H9 (cell line): ENCODE results near the gene DPH3. TPM values are rescaled to one million over a fixed set of nuclear protein-coding genes. Genes with fewer than 3 reads are reported as not detected.

ENCODE experiments used
- DNase-seq: peaks from one replicate; pipeline ENCODE4 v3.0.0-alpha.2; 2017
- H2AFZ ChIP-seq: one replicate; pipeline ENCODE4 v1.6.1; 2013; ENCODE audit warnings: mild to moderate bottlenecking, low read length, control low read depth, moderate library complexity
- H2AK5ac ChIP-seq: 2 replicates; pipeline ENCODE4 v1.6.1; 2013; ENCODE audit warnings: low read length, control low read depth, mixed read lengths; ENCODE audit not compliant: insufficient read length
- H2BK120ac ChIP-seq: one replicate; pipeline ENCODE4 v1.6.1; 2013; ENCODE audit warnings: low read depth, mild to moderate bottlenecking, low read length, control low read depth, inconsistent platforms; ENCODE audit not compliant: poor library complexity, severe bottlenecking
- H2BK12ac ChIP-seq: 2 replicates; pipeline ENCODE4 v1.6.1; 2013; ENCODE audit warnings: low read length, control low read depth, mixed read lengths, low read depth; ENCODE audit not compliant: insufficient read length
- H2BK15ac ChIP-seq: 2 replicates; pipeline ENCODE4 v1.6.1; 2013; ENCODE audit warnings: low read depth, low read length, control low read depth
- H2BK20ac ChIP-seq: one replicate; pipeline ENCODE4 v1.6.1; 2013; ENCODE audit warnings: low read depth, mild to moderate bottlenecking, low read length, control low read depth, inconsistent platforms; ENCODE audit not compliant: poor library complexity, severe bottlenecking
- H2BK5ac ChIP-seq: 2 replicates; pipeline ENCODE4 v1.6.1; 2013; ENCODE audit warnings: low read length, control low read depth, mixed read lengths; ENCODE audit not compliant: insufficient read length
- H3K14ac ChIP-seq: 2 replicates; pipeline ENCODE4 v1.6.1; 2013; ENCODE audit warnings: low read length, control low read depth; ENCODE audit not compliant: insufficient read depth
- H3K18ac ChIP-seq: 2 replicates; pipeline ENCODE4 v1.6.1; 2013; ENCODE audit warnings: low read depth, mild to moderate bottlenecking, mixed read lengths, low read length, control low read depth; ENCODE audit not compliant: insufficient read length
- H3K23ac ChIP-seq: 2 replicates; pipeline ENCODE4 v1.6.1; 2013; ENCODE audit warnings: low read length, control low read depth, mixed read lengths, low read depth; ENCODE audit not compliant: insufficient read length
- H3K23me2 ChIP-seq: 2 replicates; pipeline ENCODE4 v1.6.1; 2013; ENCODE audit warnings: low read depth, mild to moderate bottlenecking, mixed read lengths, low read length, control low read depth; ENCODE audit not compliant: insufficient read length, poor library complexity, severe bottlenecking
- H3K27ac ChIP-seq: 2 replicates; pipeline ENCODE4 v1.5.1; 2013; ENCODE audit warnings: low read length, control low read depth, mixed read lengths, low read depth; ENCODE audit not compliant: insufficient read length
- H3K27me3 ChIP-seq: 2 replicates; pipeline ENCODE4 v1.6.1; 2013; ENCODE audit warnings: low read length, control low read depth, inconsistent platforms; ENCODE audit not compliant: insufficient read depth
- H3K4ac ChIP-seq: 2 replicates; pipeline ENCODE4 v1.6.1; 2013; ENCODE audit warnings: low read depth, mild to moderate bottlenecking, control low read depth, inconsistent platforms, low read length, moderate library complexity
- H3K4me1 ChIP-seq: 2 replicates; pipeline ENCODE4 v1.6.1; 2013; ENCODE audit warnings: low read length, control low read depth, inconsistent platforms; ENCODE audit not compliant: insufficient read depth
- H3K4me2 ChIP-seq: 2 replicates; pipeline ENCODE4 v1.6.1; 2013; ENCODE audit warnings: low read length, control low read depth, mixed read lengths; ENCODE audit not compliant: insufficient read length, insufficient read depth
- H3K56ac ChIP-seq: 2 replicates; pipeline ENCODE4 v1.6.1; 2013; ENCODE audit warnings: low read depth, mild to moderate bottlenecking, mixed read lengths, low read length, control low read depth; ENCODE audit not compliant: insufficient read length
- H3K79me1 ChIP-seq: 2 replicates; pipeline ENCODE4 v1.6.1; 2013; ENCODE audit warnings: low read depth, mild to moderate bottlenecking, moderate library complexity, low read length, control low read depth, inconsistent platforms; ENCODE audit not compliant: insufficient read depth, poor library complexity, severe bottlenecking
- H3K79me2 ChIP-seq: 2 replicates; pipeline ENCODE4 v1.6.1; 2013; ENCODE audit warnings: low read length, control low read depth, inconsistent platforms; ENCODE audit not compliant: insufficient read depth
- H3K9ac ChIP-seq: 2 replicates; pipeline ENCODE4 v1.6.1; 2013; ENCODE audit warnings: low read length, control low read depth, mixed read lengths; ENCODE audit not compliant: insufficient read length; ENCODE audit errors: extremely low read depth
- H3K9me3 ChIP-seq: one replicate; pipeline ENCODE4 v1.6.1; 2013; ENCODE audit warnings: low read depth, low read length, inconsistent platforms; ENCODE audit not compliant: control insufficient read depth
- H3T11ph ChIP-seq: one replicate; pipeline ENCODE4 v1.6.1; 2013; ENCODE audit warnings: mild to moderate bottlenecking, low read length, control low read depth, inconsistent platforms
- H4K20me1 ChIP-seq: one replicate; pipeline ENCODE4 v1.6.1; 2013; ENCODE audit not compliant: control insufficient read depth, insufficient read length, insufficient read depth
- H4K5ac ChIP-seq: 2 replicates; pipeline ENCODE4 v1.6.1; 2013; ENCODE audit warnings: low read depth, mild to moderate bottlenecking, mixed read lengths, low read length, control low read depth; ENCODE audit not compliant: insufficient read length
- H4K8ac ChIP-seq: replicated peaks from 2 replicates; pipeline ENCODE4 v1.6.1; 2013; ENCODE audit warnings: low read length, control low read depth, mixed read lengths, low read depth; ENCODE audit not compliant: insufficient read length
- H4K91ac ChIP-seq: 2 replicates; pipeline ENCODE4 v1.6.1; 2013; ENCODE audit warnings: low read depth, mild to moderate bottlenecking, moderate library complexity, mixed read lengths, low read length, control low read depth; ENCODE audit not compliant: insufficient read length
- H3K27ac Mint-ChIP-seq, 3 experiments: 2 replicates in 2 of 3; 3 replicates in 1 of 3; pipeline ENCODE4 v1.8.0; 2020 to 2021; ENCODE audit warnings: mixed read lengths in 3 of 3, mild to moderate bottlenecking in 1 of 3, moderate library complexity in 1 of 3
- H3K27me3 Mint-ChIP-seq: 2 replicates; pipeline ENCODE4 v1.8.0; 2021; ENCODE audit warnings: low read depth, mild to moderate bottlenecking, moderate library complexity, mixed read lengths
- H3K36me3 Mint-ChIP-seq, 3 experiments: 2 replicates in 2 of 3; 3 replicates in 1 of 3; pipeline ENCODE4 v1.8.0; 2020 to 2021; ENCODE audit warnings: low read depth in 3 of 3, mixed read lengths in 3 of 3; ENCODE audit not compliant: insufficient read depth in 1 of 3
- H3K4me1 Mint-ChIP-seq, 2 experiments: 2 replicates each; pipeline ENCODE4 v1.8.0; 2020; ENCODE audit warnings: mixed read lengths in 2 of 2
- H3K4me3 Mint-ChIP-seq, 2 experiments: 2 replicates in 1 of 2; 3 replicates in 1 of 2; pipeline ENCODE4 v1.8.0; 2020 to 2021; ENCODE audit warnings: mild to moderate bottlenecking in 2 of 2, mixed read lengths in 2 of 2, moderate library complexity in 1 of 2
- H3K9me3 Mint-ChIP-seq, 2 experiments: 2 replicates in 1 of 2; 3 replicates in 1 of 2; pipeline ENCODE4 v1.8.0; 2020; ENCODE audit warnings: mild to moderate bottlenecking in 2 of 2, mixed read lengths in 2 of 2, moderate library complexity in 1 of 2
- WGBS: extraction: QIAGEN DNeasy Blood & Tissue Kit; methylation state at CpG from one replicate; pipeline ENCODE4 v1.1.7; 2013; ENCODE audit warnings: missing lambda C conversion rate, low lambda C conversion rate, mixed read lengths; ENCODE audit not compliant: insufficient read length; ENCODE audit errors: extremely low coverage; 5-methylcytosine and 5-hydroxymethylcytosine counted together
- total RNA-seq: library from RNA; stranded (reverse); gene quantifications from 2 replicates; pipeline ENCODE4 v1.2.1, GENCODE V29; 2021
- TF ChIP-seq, protein P1 (sequence below): fragments of 200-600 bp; sonication (generic); conservative IDR thresholded peaks from 3 replicates; pipeline ENCODE4 v1.8.0; 2021; ENCODE audit warnings: antibody characterized with exemption, mild to moderate bottlenecking

DPH3 gene
- total RNA-seq, 1 experiment from 2014 or later, result 36.2 TPM

DNA sequence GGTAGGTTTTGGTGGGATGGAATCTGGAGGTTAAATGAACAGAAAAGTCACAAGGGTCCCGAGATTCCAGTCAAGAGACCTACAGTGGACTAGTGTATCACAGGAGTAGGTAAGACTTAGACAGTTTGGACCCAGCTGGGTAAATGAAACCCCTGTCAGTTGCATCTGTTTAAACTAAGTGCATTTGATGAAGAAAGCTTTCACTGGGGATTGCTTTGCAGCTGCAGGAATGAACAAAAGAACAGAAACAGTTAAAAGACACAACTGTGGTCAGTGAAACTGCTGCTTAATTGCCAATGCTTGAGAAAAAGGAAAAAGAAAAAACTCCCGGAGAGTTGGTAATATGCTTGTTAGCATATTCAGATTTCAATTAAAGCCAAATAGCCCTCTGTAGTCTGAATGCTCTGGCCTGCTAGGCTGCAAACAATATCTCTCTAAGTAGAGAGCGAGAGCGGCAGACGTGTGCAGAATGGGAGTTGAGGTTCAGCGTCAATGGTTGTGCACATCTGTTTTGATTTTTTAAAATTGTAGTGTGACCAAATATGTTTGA is 37.4 kb upstream of the DPH3 start:
- H3K4me2 ChIP-seq, result peak overlapping the region; percentile 36
- H4K91ac ChIP-seq, result no peak overlapping the region
- H3K56ac ChIP-seq, result no peak overlapping the region
- H3K4me1 ChIP-seq, result peaks cover 20% of the 10 kb centered on the region; the same call in 1 of the 2 replicates
- no peaks in the 10 kb centered on the region for H3K79me1 ChIP-seq
- Mint-ChIP-seq H3K9me3 (peaks cover 0 to under 1% of the 10 kb centered on the region in 2 experiments; a peak in 4 of 5 replicates), H3K27ac (peak overlapping the region; percentile 20 to 99 (median 94); a peak in 5 of 7 replicates), H3K27me3 (no peaks in the 10 kb centered on the region), H3K4me1 (peaks cover 36 to 38% of the 10 kb centered on the region in 2 experiments), H3K4me3 (peak overlapping the region in 1 of 2 experiments; percentile 68; a peak in 3 of 5 replicates), H3K36me3 (peaks cover 20 to 30% (median 28%) of the 10 kb centered on the region in 3 experiments; a peak in 6 of 7 replicates)
- H3K79me2 ChIP-seq, result no peaks in the 10 kb centered on the region
- DNase-seq, result no peak
- H3K9me3 ChIP-seq, result no peaks in the 10 kb centered on the region
- no peak overlapping the region for H2BK15ac ChIP-seq
- H2BK120ac ChIP-seq, result no peak overlapping the region
- H2BK20ac ChIP-seq, result no peak overlapping the region
- H3K27me3 ChIP-seq, result no peaks in the 10 kb centered on the region
- H3K9ac ChIP-seq, result no peak overlapping the region
- WGBS, result no CpG with 5 or more reads among the region's 6 CpGs
- H2BK5ac ChIP-seq, result no peak overlapping the region
- H2BK12ac ChIP-seq, result no peak overlapping the region
- no peak overlapping the region for H4K5ac ChIP-seq
- no peak overlapping the region for H3K18ac ChIP-seq
- no peak overlapping the region for H2AK5ac ChIP-seq
- H3K14ac ChIP-seq, result no peak overlapping the region
- H3T11ph ChIP-seq, result no peak overlapping the region
- H4K20me1 ChIP-seq, result no peaks in the 10 kb centered on the region
- H4K8ac ChIP-seq, result no peak overlapping the region
- H3K27ac ChIP-seq, result peak overlapping the region; percentile 90
- TF ChIP-seq, protein P1, sequence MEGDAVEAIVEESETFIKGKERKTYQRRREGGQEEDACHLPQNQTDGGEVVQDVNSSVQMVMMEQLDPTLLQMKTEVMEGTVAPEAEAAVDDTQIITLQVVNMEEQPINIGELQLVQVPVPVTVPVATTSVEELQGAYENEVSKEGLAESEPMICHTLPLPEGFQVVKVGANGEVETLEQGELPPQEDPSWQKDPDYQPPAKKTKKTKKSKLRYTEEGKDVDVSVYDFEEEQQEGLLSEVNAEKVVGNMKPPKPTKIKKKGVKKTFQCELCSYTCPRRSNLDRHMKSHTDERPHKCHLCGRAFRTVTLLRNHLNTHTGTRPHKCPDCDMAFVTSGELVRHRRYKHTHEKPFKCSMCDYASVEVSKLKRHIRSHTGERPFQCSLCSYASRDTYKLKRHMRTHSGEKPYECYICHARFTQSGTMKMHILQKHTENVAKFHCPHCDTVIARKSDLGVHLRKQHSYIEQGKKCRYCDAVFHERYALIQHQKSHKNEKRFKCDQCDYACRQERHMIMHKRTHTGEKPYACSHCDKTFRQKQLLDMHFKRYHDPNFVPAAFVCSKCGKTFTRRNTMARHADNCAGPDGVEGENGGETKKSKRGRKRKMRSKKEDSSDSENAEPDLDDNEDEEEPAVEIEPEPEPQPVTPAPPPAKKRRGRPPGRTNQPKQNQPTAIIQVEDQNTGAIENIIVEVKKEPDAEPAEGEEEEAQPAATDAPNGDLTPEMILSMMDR, result no peak
- no peak overlapping the region for H3K4ac ChIP-seq
- H3K23ac ChIP-seq, result no peak overlapping the region
- H2AFZ ChIP-seq, result no peak overlapping the region
- no peaks in the 10 kb centered on the region for H3K23me2 ChIP-seq
